ENCODE results near the gene TBC1D2.

DNA sequence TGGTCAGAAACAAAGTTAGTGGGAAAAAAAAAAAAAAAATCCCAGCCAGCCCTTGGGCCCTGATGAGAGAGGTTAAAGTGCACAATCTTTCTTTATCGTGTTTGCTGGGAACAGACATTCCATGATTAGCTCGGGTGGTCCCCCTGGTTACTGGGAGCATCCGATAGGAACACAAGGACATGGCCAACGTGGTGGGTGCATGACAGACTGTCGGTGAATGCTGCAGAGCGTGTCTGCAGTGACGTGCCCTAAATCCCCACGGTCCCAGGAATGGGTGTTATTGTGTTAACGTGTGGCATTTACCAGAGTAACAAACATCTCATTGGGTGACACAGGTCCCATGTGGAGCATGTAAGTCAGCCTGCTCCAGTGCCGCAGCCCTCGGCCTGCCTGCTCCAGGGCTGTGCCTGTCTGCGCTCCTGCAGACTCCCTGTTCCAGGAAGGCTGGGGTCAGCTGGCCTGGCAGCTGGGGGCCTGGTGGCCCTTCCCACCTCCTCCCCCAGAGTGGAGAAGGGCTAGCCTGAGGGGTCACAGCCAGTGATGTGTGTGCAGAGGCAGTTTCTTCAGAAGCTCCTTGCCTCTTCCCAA, 34.3 kb upstream of the TBC1D2 start:
- TF ChIP-seq, protein P1, sequence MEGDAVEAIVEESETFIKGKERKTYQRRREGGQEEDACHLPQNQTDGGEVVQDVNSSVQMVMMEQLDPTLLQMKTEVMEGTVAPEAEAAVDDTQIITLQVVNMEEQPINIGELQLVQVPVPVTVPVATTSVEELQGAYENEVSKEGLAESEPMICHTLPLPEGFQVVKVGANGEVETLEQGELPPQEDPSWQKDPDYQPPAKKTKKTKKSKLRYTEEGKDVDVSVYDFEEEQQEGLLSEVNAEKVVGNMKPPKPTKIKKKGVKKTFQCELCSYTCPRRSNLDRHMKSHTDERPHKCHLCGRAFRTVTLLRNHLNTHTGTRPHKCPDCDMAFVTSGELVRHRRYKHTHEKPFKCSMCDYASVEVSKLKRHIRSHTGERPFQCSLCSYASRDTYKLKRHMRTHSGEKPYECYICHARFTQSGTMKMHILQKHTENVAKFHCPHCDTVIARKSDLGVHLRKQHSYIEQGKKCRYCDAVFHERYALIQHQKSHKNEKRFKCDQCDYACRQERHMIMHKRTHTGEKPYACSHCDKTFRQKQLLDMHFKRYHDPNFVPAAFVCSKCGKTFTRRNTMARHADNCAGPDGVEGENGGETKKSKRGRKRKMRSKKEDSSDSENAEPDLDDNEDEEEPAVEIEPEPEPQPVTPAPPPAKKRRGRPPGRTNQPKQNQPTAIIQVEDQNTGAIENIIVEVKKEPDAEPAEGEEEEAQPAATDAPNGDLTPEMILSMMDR (IDR thresholded peaks at IDR 0.05; ENCODE audit: low read length), result no peak
- TF ChIP-seq EZH2 (IDR thresholded peaks at IDR 0.05; ENCODE audit: borderline replicate concordance, low read length), result no peak
